ENCODE results near the gene ZMYND19. TPM values are rescaled to one million over a fixed set of nuclear protein-coding genes. Genes with fewer than 3 reads are reported as not detected.
A peak's percentile ranks its signal among the peaks of the same experiment; 100 is the strongest.
"Not testable (repeated sequence)": the region's sequence is repeated elsewhere in the genome, so short reads cannot be mapped to it uniquely, and the experiment has no call there.

Gene ZMYND19
- total RNA-seq, 1 donor from 2014 or later: 34.4 TPM

DNA sequence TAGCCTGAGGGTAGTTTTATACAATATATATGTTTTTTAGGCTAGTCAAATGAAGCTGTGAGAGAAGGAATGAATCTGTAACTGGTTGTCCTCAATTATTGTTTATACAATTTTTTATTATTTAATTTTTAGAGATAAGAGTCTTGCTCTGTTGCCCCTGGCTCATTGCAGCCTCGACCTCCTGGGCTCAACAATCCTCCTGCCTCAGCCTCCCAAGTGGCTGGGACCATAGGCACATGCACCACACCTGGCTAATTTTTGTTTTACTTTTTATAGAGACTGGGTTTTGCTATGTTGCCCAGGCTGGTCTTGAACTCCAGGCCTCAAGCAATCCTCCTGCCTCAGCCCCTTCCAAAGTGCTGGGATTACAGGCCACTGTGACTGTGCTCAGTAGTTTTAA is 36.0 kb downstream of the ZMYND19 start:
- H2AFZ ChIP-seq (replicated peaks): no peak overlapping the region
- H3K36me3 ChIP-seq: no peaks in the 10 kb centered on the region
- H3K27ac ChIP-seq: no peak overlapping the region
- no peak overlapping the region for H3K4me3 ChIP-seq
- peaks cover 17% of the 10 kb centered on the region for H3K4me1 Mint-ChIP-seq
- TF ChIP-seq EZH2 (IDR thresholded peaks at IDR 0.05): no peak
- TF ChIP-seq, protein P1, sequence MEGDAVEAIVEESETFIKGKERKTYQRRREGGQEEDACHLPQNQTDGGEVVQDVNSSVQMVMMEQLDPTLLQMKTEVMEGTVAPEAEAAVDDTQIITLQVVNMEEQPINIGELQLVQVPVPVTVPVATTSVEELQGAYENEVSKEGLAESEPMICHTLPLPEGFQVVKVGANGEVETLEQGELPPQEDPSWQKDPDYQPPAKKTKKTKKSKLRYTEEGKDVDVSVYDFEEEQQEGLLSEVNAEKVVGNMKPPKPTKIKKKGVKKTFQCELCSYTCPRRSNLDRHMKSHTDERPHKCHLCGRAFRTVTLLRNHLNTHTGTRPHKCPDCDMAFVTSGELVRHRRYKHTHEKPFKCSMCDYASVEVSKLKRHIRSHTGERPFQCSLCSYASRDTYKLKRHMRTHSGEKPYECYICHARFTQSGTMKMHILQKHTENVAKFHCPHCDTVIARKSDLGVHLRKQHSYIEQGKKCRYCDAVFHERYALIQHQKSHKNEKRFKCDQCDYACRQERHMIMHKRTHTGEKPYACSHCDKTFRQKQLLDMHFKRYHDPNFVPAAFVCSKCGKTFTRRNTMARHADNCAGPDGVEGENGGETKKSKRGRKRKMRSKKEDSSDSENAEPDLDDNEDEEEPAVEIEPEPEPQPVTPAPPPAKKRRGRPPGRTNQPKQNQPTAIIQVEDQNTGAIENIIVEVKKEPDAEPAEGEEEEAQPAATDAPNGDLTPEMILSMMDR (IDR thresholded peaks at IDR 0.05): no peak
- no peak for TF ChIP-seq EZH2phosphoT487 (IDR thresholded peaks at IDR 0.05)
- no peak overlapping the region for H3K27ac Mint-ChIP-seq
- peaks cover 11% of the 10 kb centered on the region for H4K20me1 ChIP-seq (ENCODE audit: low read depth)
- no peaks in the 10 kb centered on the region for H3K4me1 ChIP-seq
- H3K9me3 Mint-ChIP-seq: no peaks in the 10 kb centered on the region
- no peak overlapping the region for H3K9ac ChIP-seq
- peaks cover 15% of the 10 kb centered on the region for H3K36me3 Mint-ChIP-seq
- no peak for DNase-seq (ENCODE audit: low spot score)
- H3K27me3 Mint-ChIP-seq (ENCODE audit: insufficient read depth, low read depth): peaks cover 9% of the 10 kb centered on the region
- no peaks in the 10 kb centered on the region for H3K79me2 ChIP-seq (ENCODE audit: low read depth)
- H3K9me3 ChIP-seq (ENCODE audit: low read depth): no peaks in the 10 kb centered on the region
- no peak overlapping the region for H3K4me2 ChIP-seq
- peaks cover 33% of the 10 kb centered on the region for H3F3A ChIP-seq (ENCODE audit: low read depth)
- peak overlapping the region; percentile 63 for H3K4me3 Mint-ChIP-seq
- no peaks in the 10 kb centered on the region for H3K27me3 ChIP-seq

DNA sequence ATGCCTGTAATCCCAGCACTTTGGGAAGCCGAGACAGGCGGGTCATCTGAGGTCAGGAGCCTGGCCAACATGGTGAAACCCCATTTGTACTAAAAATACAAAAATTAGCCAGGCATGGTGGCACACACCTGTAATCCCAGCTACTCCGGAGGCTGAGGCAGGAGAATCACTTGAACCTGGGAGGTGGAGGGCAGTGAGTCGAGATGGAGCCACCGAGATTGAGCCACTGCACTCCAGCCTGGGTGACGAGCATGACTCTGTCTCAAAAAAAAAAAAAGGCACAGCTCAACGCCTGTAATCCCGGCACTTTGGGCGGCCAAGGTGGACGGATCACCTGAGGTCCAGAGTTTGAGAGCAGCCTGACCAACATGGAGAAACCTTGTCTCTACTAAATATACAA is 36.7 kb downstream of the ZMYND19 start:
- H2AFZ ChIP-seq (replicated peaks); H3K9me3 Mint-ChIP-seq; H3K27ac Mint-ChIP-seq; H3K4me3 ChIP-seq; H3K27me3 Mint-ChIP-seq (ENCODE audit: insufficient read depth, low read depth); H3K27me3 ChIP-seq; H3K4me1 ChIP-seq; H3K4me2 ChIP-seq; H3K36me3 ChIP-seq; H3K27ac ChIP-seq; DNase-seq (ENCODE audit: low spot score); H3K9ac ChIP-seq; H3K79me2 ChIP-seq (ENCODE audit: low read depth); H3K9me3 ChIP-seq (ENCODE audit: low read depth): not testable (repeated sequence)
- H3K36me3 Mint-ChIP-seq: peaks cover 15% of the 10 kb centered on the region
- H4K20me1 ChIP-seq (ENCODE audit: low read depth): peaks cover 11% of the 10 kb centered on the region
- peaks cover 18% of the 10 kb centered on the region for H3K4me1 Mint-ChIP-seq
- peak overlapping the region; percentile 63 for H3K4me3 Mint-ChIP-seq
- peaks cover 33% of the 10 kb centered on the region for H3F3A ChIP-seq (ENCODE audit: low read depth)

DNA sequence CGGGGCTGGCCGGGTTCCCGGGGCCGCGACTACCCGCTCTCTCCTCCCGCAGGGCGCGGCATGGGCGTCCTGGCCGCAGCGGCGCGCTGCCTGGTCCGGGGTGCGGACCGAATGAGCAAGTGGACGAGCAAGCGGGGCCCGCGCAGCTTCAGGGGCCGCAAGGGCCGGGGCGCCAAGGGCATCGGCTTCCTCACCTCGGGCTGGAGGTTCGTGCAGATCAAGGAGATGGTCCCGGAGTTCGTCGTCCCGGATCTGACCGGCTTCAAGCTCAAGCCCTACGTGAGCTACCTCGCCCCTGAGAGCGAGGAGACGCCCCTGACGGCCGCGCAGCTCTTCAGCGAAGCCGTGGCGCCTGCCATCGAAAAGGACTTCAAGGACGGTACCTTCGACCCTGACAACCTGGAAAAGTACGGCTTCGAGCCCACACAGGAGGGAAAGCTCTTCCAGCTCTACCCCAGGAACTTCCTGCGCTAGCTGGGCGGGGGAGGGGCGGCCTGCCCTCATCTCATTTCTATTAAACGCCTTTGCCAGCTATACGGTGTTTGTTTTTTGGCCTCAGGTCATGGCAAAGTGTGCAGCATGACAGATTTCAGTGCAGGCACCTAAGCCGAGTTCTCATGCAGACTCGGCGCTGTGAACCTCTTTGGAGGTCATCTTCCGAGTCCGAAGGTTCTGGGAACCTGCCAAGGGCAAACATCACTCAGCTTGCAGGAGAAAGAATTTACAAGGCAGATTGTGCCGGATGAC is 38.1 kb downstream of the ZMYND19 start:
- Histone ChIP-seq H3K27me3 (no peaks in the 10 kb centered on the region), H2AFZ (replicated peaks) (no peak overlapping the region), H3K36me3 (no peaks in the 10 kb centered on the region), H3K79me2 (ENCODE audit: low read depth) (no peaks in the 10 kb centered on the region), H3K9me3 (ENCODE audit: low read depth) (no peaks in the 10 kb centered on the region), H4K20me1 (ENCODE audit: low read depth) (peaks cover 11% of the 10 kb centered on the region), H3F3A (ENCODE audit: low read depth) (peaks cover 33% of the 10 kb centered on the region), H3K4me1 (no peaks in the 10 kb centered on the region), H3K4me3 (peak overlapping the region; percentile 62), H3K9ac (peak overlapping the region; percentile 3), H3K27ac (no peak overlapping the region), H3K4me2 (peak overlapping the region; percentile 77)
- Mint-ChIP-seq H3K36me3 (peaks cover 11% of the 10 kb centered on the region), H3K27ac (no peak overlapping the region), H3K4me3 (peak overlapping the region; percentile 86), H3K27me3 (ENCODE audit: insufficient read depth, low read depth) (peaks cover 9% of the 10 kb centered on the region), H3K9me3 (no peaks in the 10 kb centered on the region), H3K4me1 (peaks cover 21% of the 10 kb centered on the region)
- TF ChIP-seq EZH2 (IDR thresholded peaks at IDR 0.05) (no peak), EZH2phosphoT487 (IDR thresholded peaks at IDR 0.05) (peak; percentile 11)
- TF ChIP-seq, protein P1 (IDR thresholded peaks at IDR 0.05): no peak
- DNase-seq (ENCODE audit: low spot score): peak; percentile 62
